ENCODE results near the gene MFAP1.

DNA sequence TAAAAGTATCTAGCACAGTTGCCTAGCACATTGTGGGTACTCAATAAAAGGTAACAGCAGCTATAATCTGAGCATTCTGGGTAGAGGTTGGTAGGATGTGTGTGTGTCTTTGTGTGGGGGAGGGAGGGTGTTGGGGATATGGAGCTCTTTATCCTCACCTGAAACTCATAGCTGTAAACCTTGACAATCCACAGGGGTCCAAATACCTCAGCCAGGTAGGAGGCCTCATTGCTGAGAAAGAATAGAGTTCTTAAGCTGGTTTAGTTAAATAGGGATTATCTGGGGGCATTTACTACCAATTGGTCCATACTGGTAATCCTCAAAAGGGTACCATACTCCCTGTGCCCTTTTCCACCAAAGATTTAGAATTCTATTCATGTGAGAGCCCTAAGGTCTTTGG lies 28.5 kb downstream of the MFAP1 start:
- no peak for TF ChIP-seq EZH2phosphoT487 (IDR thresholded peaks at IDR 0.05; ENCODE audit: borderline replicate concordance, low read length)
- TF ChIP-seq, protein P1, sequence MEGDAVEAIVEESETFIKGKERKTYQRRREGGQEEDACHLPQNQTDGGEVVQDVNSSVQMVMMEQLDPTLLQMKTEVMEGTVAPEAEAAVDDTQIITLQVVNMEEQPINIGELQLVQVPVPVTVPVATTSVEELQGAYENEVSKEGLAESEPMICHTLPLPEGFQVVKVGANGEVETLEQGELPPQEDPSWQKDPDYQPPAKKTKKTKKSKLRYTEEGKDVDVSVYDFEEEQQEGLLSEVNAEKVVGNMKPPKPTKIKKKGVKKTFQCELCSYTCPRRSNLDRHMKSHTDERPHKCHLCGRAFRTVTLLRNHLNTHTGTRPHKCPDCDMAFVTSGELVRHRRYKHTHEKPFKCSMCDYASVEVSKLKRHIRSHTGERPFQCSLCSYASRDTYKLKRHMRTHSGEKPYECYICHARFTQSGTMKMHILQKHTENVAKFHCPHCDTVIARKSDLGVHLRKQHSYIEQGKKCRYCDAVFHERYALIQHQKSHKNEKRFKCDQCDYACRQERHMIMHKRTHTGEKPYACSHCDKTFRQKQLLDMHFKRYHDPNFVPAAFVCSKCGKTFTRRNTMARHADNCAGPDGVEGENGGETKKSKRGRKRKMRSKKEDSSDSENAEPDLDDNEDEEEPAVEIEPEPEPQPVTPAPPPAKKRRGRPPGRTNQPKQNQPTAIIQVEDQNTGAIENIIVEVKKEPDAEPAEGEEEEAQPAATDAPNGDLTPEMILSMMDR (IDR thresholded peaks at IDR 0.05; ENCODE audit: low read depth, low read length, poor library complexity, severe bottlenecking), result no peak

Data from DOHH2 (cell line).